ENCODE data around the gene GRP. TPM values are rescaled to one million over a fixed set of nuclear protein-coding genes. Genes with fewer than 3 reads are reported as not detected.
"Not testable (repeated sequence)": the region's sequence is repeated elsewhere in the genome, so short reads cannot be mapped to it uniquely, and the experiment has no call there.

Gene GRP
- total RNA-seq, 1 donor from 2014 or later, result not detected

DNA sequence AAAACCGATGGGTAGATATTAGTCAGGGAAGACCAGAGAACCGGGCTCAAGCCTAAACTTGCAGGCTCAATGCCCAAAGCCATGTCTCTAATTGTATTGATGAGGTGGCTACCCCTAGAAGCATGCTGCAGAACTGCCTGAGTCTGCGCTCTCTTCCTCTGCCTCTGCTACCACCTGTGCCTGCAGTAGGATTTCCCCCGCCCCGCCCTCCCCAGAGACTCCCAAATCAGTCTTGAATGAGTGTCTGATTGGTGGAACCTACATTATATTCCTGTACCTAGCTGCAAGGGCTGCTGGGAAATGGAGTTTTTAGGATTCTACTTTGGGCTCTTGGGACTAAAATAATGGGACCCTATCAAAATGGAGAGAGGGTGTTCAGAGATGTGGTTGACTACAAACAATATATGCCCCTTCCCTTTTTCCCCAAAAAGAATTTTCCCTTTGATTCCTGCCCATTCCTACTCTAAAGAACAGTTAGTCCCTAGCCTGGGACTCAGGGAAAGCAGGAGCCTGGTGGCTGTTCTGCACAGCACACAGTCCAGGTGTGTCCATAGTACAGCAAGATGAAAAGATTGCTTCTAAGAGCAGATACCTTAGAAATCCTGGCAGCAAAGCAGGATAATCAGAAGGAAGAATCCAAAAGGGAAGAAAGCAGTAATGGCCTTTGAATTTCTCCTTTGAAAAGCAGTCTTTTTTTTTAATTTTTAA is 12.5 kb downstream of the GRP start:
- Mint-ChIP-seq H3K4me1 (ENCODE audit: low read depth) (no peaks in the 10 kb centered on the region), H3K27me3 (ENCODE audit: insufficient read depth) (peaks cover 12% of the 10 kb centered on the region), H3K36me3 (ENCODE audit: low read depth) (no peaks in the 10 kb centered on the region), H3K4me3 (no peak overlapping the region), H3K9me3 (no peaks in the 10 kb centered on the region), H3K27ac (no peak overlapping the region)
- intact Hi-C loops (cut with micrococcal nuclease), result no loop called here
- no peak for DNase-seq (ENCODE audit: low spot score)

DNA sequence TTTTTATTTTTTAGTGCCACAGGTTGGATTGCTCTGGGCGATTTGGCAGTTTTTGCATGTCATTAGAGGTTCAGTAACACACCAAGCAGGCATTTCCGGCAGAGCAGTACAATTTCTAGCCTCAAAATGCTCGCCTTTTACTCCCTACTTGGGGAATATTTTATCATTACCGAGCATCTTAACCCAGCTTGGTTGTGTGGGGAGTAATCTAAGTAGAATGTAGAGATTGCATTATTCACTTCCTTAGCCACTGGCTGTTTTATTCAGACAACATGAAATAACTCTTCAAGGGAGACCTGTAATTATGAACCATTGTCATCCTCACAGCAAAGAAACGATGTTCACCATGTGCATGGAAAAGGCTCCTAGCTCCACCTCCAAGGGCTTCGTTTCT is 13.1 kb downstream of the GRP start:
- Mint-ChIP-seq H3K4me3 (no peak overlapping the region), H3K9me3 (no peaks in the 10 kb centered on the region), H3K4me1 (ENCODE audit: low read depth) (no peaks in the 10 kb centered on the region), H3K36me3 (ENCODE audit: low read depth) (no peaks in the 10 kb centered on the region), H3K27ac (no peak overlapping the region), H3K27me3 (ENCODE audit: insufficient read depth) (peaks cover 12% of the 10 kb centered on the region)
- intact Hi-C loops (cut with micrococcal nuclease), result no loop called here
- DNase-seq (ENCODE audit: low spot score), result no peak

DNA sequence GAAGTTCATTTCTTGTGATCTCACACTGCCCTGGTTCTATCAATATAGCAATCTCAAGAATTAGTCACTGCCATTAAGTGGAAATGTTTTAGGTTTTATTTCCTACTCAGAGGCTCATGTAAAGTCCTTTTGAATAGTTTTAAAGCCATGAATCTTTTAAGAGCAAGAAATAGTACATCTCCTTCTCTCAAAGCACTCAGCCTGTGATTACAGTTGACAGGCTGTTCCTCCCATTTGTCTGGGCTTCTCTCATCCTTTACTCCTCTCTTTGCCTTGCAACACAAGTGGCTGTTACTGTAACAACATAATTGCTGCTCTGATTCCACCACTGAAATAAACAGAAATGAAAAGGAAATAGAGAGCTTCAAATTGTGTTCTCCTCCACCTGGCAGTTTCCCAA is 18.4 kb downstream of the GRP start:
- DNase-seq (ENCODE audit: low spot score), result no peak
- no peak overlapping the region for H3K27ac Mint-ChIP-seq
- H3K4me3 Mint-ChIP-seq, result no peak overlapping the region

GRCh38 chr18:59239642-59240041 is 19.7 kb downstream of the GRP start:
- Mint-ChIP-seq H3K27ac (no peak overlapping the region), H3K4me3 (no peak overlapping the region), H3K9me3 (no peaks in the 10 kb centered on the region), H3K36me3 (ENCODE audit: low read depth) (no peaks in the 10 kb centered on the region), H3K4me1 (ENCODE audit: low read depth) (no peaks in the 10 kb centered on the region), H3K27me3 (ENCODE audit: insufficient read depth) (peaks cover 12% of the 10 kb centered on the region)
- intact Hi-C loops (cut with micrococcal nuclease), result no loop called here
- no peak for DNase-seq (ENCODE audit: low spot score)

More for the DNA sequence above, 18.4 kb downstream of the GRP start:
- no peaks in the 10 kb centered on the region for H3K4me1 Mint-ChIP-seq (ENCODE audit: low read depth)
- intact Hi-C loops (cut with micrococcal nuclease), result no loop called here
- peaks cover 4% of the 10 kb centered on the region for H3K27me3 Mint-ChIP-seq (ENCODE audit: insufficient read depth)
- no peaks in the 10 kb centered on the region for H3K9me3 Mint-ChIP-seq
- no peaks in the 10 kb centered on the region for H3K36me3 Mint-ChIP-seq (ENCODE audit: low read depth)

DNA sequence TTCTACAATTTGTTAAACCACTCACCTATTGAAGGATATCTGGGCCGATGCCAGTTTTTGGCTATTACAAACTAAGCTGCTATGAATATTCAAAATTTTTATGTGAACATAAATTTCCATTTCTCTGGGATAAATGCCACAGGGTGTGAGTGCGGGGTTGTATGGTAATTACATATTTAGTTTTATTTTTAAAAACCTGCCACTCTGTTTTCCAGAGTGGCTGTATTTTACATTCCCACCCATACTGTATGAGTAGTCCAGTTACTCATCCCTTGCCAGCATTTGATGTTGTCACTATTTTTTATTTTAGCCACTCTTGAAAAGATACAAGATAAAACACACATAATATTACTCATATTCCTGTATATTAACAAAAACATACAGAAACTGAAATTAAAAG is 22.9 kb downstream of the GRP start:
- H3K9me3 Mint-ChIP-seq, result no peaks in the 10 kb centered on the region
- intact Hi-C loops (cut with micrococcal nuclease), result no loop called here
- DNase-seq (ENCODE audit: low spot score), result no peak
- H3K27ac Mint-ChIP-seq, result no peak overlapping the region
- H3K4me1 Mint-ChIP-seq (ENCODE audit: low read depth), result no peaks in the 10 kb centered on the region
- no peak overlapping the region for H3K4me3 Mint-ChIP-seq
- H3K27me3 Mint-ChIP-seq (ENCODE audit: insufficient read depth), result peaks cover 34% of the 10 kb centered on the region
- H3K36me3 Mint-ChIP-seq (ENCODE audit: low read depth), result no peaks in the 10 kb centered on the region

- H3K9me3 Mint-ChIP-seq, result no peaks in the 10 kb centered on the region
- H3K36me3 Mint-ChIP-seq (ENCODE audit: low read depth), result no peaks in the 10 kb centered on the region
- intact Hi-C loops (cut with micrococcal nuclease), result no loop called here
- H3K4me3 Mint-ChIP-seq, result no peak overlapping the region
- no peak for DNase-seq (ENCODE audit: low spot score)
- H3K27ac Mint-ChIP-seq, result no peak overlapping the region
- peaks cover 45% of the 10 kb centered on the region for H3K27me3 Mint-ChIP-seq (ENCODE audit: insufficient read depth)
- H3K4me1 Mint-ChIP-seq (ENCODE audit: low read depth), result no peaks in the 10 kb centered on the region
Measured at GRCh38 chr18:59246796-59247195, 26.8 kb downstream of the GRP start.

DNA sequence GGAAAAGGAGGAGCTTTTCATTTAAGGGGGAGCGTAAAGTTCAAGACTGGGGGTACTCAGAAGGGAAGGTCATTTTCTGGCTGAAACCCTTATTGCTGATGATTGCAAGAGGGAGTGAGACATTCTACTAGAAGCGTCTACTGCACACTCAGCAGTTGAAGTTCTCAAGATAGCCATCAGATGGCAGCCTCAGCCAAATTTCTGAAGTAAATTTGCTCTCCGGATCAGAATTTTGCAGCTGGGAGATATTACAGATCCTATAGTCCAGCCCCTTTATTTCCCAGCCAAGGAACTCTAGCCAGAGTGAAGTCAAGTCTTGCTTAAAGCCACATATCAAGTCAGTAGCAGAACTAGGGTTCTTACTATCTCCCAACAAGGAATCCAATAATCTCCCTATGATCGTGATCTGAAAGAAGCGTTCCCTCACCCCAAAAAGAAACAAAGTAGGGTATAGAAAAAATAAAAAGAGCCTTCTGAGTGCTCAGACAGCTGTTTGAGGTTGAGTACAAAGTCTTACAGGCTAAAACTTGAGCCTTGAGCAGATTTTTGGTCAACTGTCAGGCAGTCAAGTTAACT is 29.3 kb downstream of the GRP start:
- peaks cover 50% of the 10 kb centered on the region for H3K27me3 Mint-ChIP-seq (ENCODE audit: insufficient read depth)
- intact Hi-C loops (cut with micrococcal nuclease), result loop anchor here (1.0 to 2.0 kb wide), 2 partner anchors 59 to 154 kb away; no protein-coding TSS in a partner anchor
- no peak overlapping the region for H3K27ac Mint-ChIP-seq
- H3K4me1 Mint-ChIP-seq (ENCODE audit: low read depth), result no peaks in the 10 kb centered on the region
- DNase-seq (ENCODE audit: low spot score), result no peak
- no peaks in the 10 kb centered on the region for H3K9me3 Mint-ChIP-seq
- H3K36me3 Mint-ChIP-seq (ENCODE audit: low read depth), result no peaks in the 10 kb centered on the region
- no peak overlapping the region for H3K4me3 Mint-ChIP-seq

DNA sequence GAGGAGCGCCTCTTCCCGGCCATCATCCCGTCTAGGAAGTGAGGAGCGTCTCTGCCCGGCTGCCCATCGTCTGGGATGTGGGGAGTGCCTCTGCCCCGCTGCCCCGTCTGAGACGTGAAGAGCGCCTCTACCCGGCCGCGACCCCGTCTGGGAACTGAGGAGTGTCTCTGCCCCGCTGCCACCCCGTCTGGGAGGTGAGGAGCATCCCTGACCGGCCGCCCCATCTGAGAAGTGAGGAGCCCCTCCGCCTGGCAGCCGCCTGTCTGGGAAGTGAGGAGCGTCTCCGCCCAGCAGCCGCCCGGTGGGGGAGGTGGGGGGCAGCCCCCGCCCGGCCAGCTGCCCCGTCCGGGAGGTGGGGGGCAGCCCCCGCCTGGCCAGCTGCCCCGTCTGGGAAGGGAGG is 35.5 kb downstream of the GRP start:
- H3K27ac Mint-ChIP-seq; DNase-seq (ENCODE audit: low spot score); intact Hi-C loops (cut with micrococcal nuclease); H3K9me3 Mint-ChIP-seq; H3K36me3 Mint-ChIP-seq (ENCODE audit: low read depth); H3K4me3 Mint-ChIP-seq; H3K4me1 Mint-ChIP-seq (ENCODE audit: low read depth): not testable (repeated sequence)
- peaks cover 19% of the 10 kb centered on the region for H3K27me3 Mint-ChIP-seq (ENCODE audit: insufficient read depth)

DNA sequence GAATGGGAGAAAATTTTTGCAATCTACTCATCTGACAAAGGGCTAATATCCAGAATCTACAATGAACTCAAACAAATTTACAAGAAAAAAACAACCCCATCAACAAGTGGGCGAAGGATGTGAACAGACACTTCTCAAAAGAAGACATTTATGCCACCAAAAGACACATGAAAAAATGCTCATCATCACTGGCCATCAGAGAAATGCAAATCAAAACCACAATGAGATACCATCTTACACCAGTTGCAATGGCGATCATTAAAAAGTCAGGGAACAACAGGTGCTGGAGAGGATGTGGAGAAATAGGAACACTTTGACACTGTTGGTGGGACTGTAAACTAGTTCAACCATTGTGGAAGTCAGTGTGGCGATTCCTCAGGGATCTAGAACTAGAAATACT is 41.9 kb downstream of the GRP start:
- H3K27ac Mint-ChIP-seq; H3K4me3 Mint-ChIP-seq; H3K4me1 Mint-ChIP-seq (ENCODE audit: low read depth); intact Hi-C loops (cut with micrococcal nuclease); H3K9me3 Mint-ChIP-seq; H3K36me3 Mint-ChIP-seq (ENCODE audit: low read depth); DNase-seq (ENCODE audit: low spot score): not testable (repeated sequence)
- peaks cover 47% of the 10 kb centered on the region for H3K27me3 Mint-ChIP-seq (ENCODE audit: insufficient read depth)

GRCh38 chr18:59262243-59262642 is 42.3 kb downstream of the GRP start:
- DNase-seq (ENCODE audit: low spot score); H3K4me1 Mint-ChIP-seq (ENCODE audit: low read depth); H3K9me3 Mint-ChIP-seq; H3K36me3 Mint-ChIP-seq (ENCODE audit: low read depth); H3K4me3 Mint-ChIP-seq; intact Hi-C loops (cut with micrococcal nuclease); H3K27ac Mint-ChIP-seq: not testable (repeated sequence)
- peaks cover 51% of the 10 kb centered on the region for H3K27me3 Mint-ChIP-seq (ENCODE audit: insufficient read depth)

- no peak overlapping the region for H3K27ac Mint-ChIP-seq
- H3K9me3 Mint-ChIP-seq, result no peaks in the 10 kb centered on the region
- no peak for DNase-seq (ENCODE audit: low spot score)
- H3K4me1 Mint-ChIP-seq (ENCODE audit: low read depth), result peaks cover 7% of the 10 kb centered on the region
- H3K27me3 Mint-ChIP-seq (ENCODE audit: insufficient read depth), result peaks cover 64% of the 10 kb centered on the region
- H3K36me3 Mint-ChIP-seq (ENCODE audit: low read depth), result peaks cover 1% of the 10 kb centered on the region
- peak overlapping the region; percentile 24 for H3K4me3 Mint-ChIP-seq
- intact Hi-C loops (cut with micrococcal nuclease), result loop anchor here (2.0 kb wide), 1 partner anchor 95 kb away; the partner anchor contains the start of gene LMAN1
Measured at GRCh38 chr18:59263661-59264060, 43.7 kb downstream of the GRP start.

DNA sequence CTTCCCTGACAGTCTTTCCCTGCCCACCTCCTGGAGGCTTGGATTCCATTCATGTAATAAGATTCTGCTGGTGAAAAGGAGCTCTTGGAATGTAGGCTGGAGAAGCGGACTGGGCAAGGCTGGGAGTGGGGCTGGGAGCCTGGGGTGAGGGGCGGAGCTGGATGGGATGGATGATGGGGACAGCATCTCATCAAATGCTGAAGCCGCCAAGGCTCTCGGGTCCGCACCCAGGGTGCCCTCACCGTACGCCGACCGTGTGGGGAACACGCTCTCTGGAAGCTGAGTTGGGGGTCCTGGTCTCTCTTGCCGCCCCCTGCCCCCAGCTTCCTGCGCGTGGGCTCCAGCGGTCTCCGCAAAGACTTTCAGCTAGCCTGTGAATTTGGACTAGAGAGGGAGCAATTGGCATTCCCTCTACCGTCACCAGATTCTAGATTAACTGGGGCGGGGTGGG is 44.2 kb downstream of the GRP start:
- Mint-ChIP-seq H3K27me3 (ENCODE audit: insufficient read depth) (peaks cover 64% of the 10 kb centered on the region), H3K4me1 (ENCODE audit: low read depth) (peaks cover 7% of the 10 kb centered on the region), H3K27ac (no peak overlapping the region), H3K36me3 (ENCODE audit: low read depth) (no peaks in the 10 kb centered on the region), H3K4me3 (no peak overlapping the region), H3K9me3 (no peaks in the 10 kb centered on the region)
- DNase-seq (ENCODE audit: low spot score), result no peak
- intact Hi-C loops (cut with micrococcal nuclease), result loop anchor here (2.0 kb wide), 1 partner anchor 95 kb away; the partner anchor contains the start of gene LMAN1

DNA sequence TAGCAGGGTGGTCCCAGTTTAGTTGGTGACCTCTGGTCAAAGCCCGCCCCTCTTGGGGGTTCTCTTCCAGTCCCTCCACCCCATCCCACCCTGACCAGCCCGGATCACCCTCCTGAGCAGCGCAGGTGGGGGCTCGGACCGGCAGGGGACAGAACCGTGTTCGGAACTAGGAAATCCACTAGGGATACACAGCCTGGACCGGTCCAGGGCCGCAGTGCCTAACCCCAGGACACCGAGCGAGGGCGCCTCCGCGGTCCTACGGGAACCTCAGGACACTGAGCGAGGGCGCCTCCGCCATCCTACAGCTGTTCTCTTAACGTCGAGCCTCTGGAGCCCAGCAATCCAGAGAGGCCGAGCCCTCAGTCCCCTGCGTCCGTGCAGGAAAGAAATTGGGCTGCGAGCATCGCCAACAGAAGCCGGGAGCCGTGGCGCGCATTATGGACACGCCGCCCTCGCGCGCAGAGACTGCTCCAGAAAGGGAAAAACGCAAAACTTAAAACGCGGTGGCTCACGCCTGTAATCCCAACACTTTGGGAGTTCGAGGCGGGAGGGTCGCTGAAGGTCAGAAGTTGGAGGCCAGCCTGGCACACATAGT is 44.8 kb downstream of the GRP start:
- Mint-ChIP-seq H3K4me3 (peak overlapping the region; percentile 54), H3K4me1 (ENCODE audit: low read depth) (peaks cover 11% of the 10 kb centered on the region), H3K9me3 (no peaks in the 10 kb centered on the region), H3K27me3 (ENCODE audit: insufficient read depth) (peaks cover 69% of the 10 kb centered on the region), H3K27ac (no peak overlapping the region), H3K36me3 (ENCODE audit: low read depth) (no peaks in the 10 kb centered on the region)
- intact Hi-C loops (cut with micrococcal nuclease), result loop anchor here (1.0 to 5.0 kb wide), 3 partner anchors 9 to 127 kb away; partner anchors contain the start of genes LMAN1, RAX and SEC11C
- no peak for DNase-seq (ENCODE audit: low spot score)
